Mammary epithelial cell (primary cell): ENCODE data around the gene PRF1.

Source experiments
- CTCF ChIP-seq, 2 donors: IDR thresholded peaks in 1 of 2; conservative IDR thresholded peaks in 1 of 2; 2 replicates each; pipeline ENCODE4 v1.5.1; 2011 to 2012; ENCODE audit warnings: inconsistent platforms in 2 of 2, low read length in 2 of 2, mild to moderate bottlenecking in 2 of 2, control low read depth in 1 of 2, low read depth in 1 of 2; ENCODE audit not compliant: insufficient read depth in 1 of 2; ENCODE audit errors: extremely low read depth in 1 of 2
- EZH2 ChIP-seq: IDR thresholded peaks from 2 replicates; pipeline ENCODE4 v1.6.1; 2012; ENCODE audit warnings: low read length, inconsistent platforms, borderline replicate concordance

- no peak for TF ChIP-seq CTCF (conservative IDR thresholded peaks at IDR 0.05 in 1 of 2, IDR thresholded peaks at IDR 0.05 in 1 of 2; ENCODE audit: extremely low read depth in 1 of 2, insufficient read depth in 1 of 2, low read depth in 1 of 2, low read length in 2 of 2)
- no peak for TF ChIP-seq EZH2
These were observed 31.3 kb downstream of the PRF1 start for GRCh38 chr10:70571236-70571635.
